Ovary (tissue), 3 donors: ENCODE measurements around the gene AIMP2.

Source experiments
- POLR2A ChIP-seq: fragments of 450-650 bp; IDR thresholded peaks from one replicate; pipeline ENCODE4 v1.6.1; 2017; ENCODE audit warnings: antibody characterized with exemption, mild to moderate bottlenecking, moderate library complexity
- TF ChIP-seq, protein P1 (sequence below), 3 donors: fragments of 450-650 bp in 2 of 3; fragments of 200-600 bp in 1 of 3; IDR thresholded peaks; one replicate each; pipeline versions ENCODE4 v1.5.1 to v1.8.0; 2016 to 2022; ENCODE audit warnings: antibody characterized with exemption in 3 of 3, mild to moderate bottlenecking in 1 of 3
- donor health status: DM: no; HTN: no; CAD: no.

DNA sequence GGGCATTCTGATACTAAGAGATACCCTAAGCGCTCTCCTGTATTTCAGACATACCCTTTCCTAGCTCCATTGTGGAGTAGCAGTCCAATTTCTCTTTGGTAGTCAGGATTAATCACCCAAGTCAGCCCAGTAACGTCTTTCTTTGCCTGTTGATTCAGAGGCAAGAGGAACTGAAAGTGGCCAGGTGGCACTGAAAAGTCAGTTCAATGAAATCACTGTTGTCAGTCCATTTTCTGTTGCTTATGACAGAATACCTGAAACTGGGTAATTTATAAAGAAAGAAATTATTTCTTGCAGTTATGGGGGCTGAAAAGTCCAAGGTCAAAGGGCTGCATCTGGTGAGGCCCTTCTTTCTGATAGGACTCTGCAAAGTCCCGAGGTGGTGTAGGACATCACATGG is 62.3 kb downstream of the AIMP2 start:
- TF ChIP-seq, protein P1, sequence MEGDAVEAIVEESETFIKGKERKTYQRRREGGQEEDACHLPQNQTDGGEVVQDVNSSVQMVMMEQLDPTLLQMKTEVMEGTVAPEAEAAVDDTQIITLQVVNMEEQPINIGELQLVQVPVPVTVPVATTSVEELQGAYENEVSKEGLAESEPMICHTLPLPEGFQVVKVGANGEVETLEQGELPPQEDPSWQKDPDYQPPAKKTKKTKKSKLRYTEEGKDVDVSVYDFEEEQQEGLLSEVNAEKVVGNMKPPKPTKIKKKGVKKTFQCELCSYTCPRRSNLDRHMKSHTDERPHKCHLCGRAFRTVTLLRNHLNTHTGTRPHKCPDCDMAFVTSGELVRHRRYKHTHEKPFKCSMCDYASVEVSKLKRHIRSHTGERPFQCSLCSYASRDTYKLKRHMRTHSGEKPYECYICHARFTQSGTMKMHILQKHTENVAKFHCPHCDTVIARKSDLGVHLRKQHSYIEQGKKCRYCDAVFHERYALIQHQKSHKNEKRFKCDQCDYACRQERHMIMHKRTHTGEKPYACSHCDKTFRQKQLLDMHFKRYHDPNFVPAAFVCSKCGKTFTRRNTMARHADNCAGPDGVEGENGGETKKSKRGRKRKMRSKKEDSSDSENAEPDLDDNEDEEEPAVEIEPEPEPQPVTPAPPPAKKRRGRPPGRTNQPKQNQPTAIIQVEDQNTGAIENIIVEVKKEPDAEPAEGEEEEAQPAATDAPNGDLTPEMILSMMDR (IDR thresholded peaks at IDR 0.05): no peak
- no peak for TF ChIP-seq POLR2A
